ENCODE results near the gene RTEL1. TPM values are rescaled to one million over a fixed set of nuclear protein-coding genes. Genes with fewer than 3 reads are reported as not detected.
"Not testable (repeated sequence)": the region's sequence is repeated elsewhere in the genome, so short reads cannot be mapped to it uniquely, and the experiment has no call there.

RTEL1 gene
- total RNA-seq (2014; rRNA removed; shearing (Covaris generic)): 4.0 and 9.9 TPM in 2 replicates

GRCh38 chr20:63657937-63658748, at the start of gene RTEL1:
Gene RTEL1, plus strand, starts transcription at chr20:63658312. Its CDS starts 1,091 bp downstream, at chr20:63659403.
- DNase-seq (ENCODE audit: low read depth): peak; percentile 94

- DNase-seq (ENCODE audit: low read depth): no peak
These were observed 47.3 kb upstream of the RTEL1 start for GRCh38 chr20:63610581-63611435.

GRCh38 chr20:63611646-63612045, 46.5 kb upstream of the RTEL1 start:
- DNase-seq (ENCODE audit: low read depth): no peak

GRCh38 chr20:63612276-63612931, 45.7 kb upstream of the RTEL1 start:
- no peak for DNase-seq (ENCODE audit: low read depth)

GRCh38 chr20:63613863-63614594, 44.1 kb upstream of the RTEL1 start:
- not testable (repeated sequence) for DNase-seq (ENCODE audit: low read depth)

- DNase-seq (ENCODE audit: low read depth): no peak
These were observed 40.8 kb upstream of the RTEL1 start for GRCh38 chr20:63617092-63617875.

GRCh38 chr20:63617876-63618265, 40.2 kb upstream of the RTEL1 start:
- DNase-seq (ENCODE audit: low read depth): no peak

- no peak for DNase-seq (ENCODE audit: low read depth)
These were observed 39.7 kb upstream of the RTEL1 start for GRCh38 chr20:63618291-63618980.

- no peak for DNase-seq (ENCODE audit: low read depth)
These were observed 39.0 kb upstream of the RTEL1 start for GRCh38 chr20:63619086-63619485.

- DNase-seq (ENCODE audit: low read depth): no peak
These were observed 38.6 kb upstream of the RTEL1 start for GRCh38 chr20:63619505-63619904.

- DNase-seq (ENCODE audit: low read depth): no peak
These were observed 37.1 kb upstream of the RTEL1 start for GRCh38 chr20:63620991-63621390.

GRCh38 chr20:63622096-63622495, 36.0 kb upstream of the RTEL1 start:
- no peak for DNase-seq (ENCODE audit: low read depth)

- no peak for DNase-seq (ENCODE audit: low read depth)
These were observed 35.4 kb upstream of the RTEL1 start for GRCh38 chr20:63622732-63623131.

- DNase-seq (ENCODE audit: low read depth): no peak
These were observed 33.6 kb upstream of the RTEL1 start for GRCh38 chr20:63624486-63624885.

GRCh38 chr20:63625771-63626423, 32.2 kb upstream of the RTEL1 start:
- peak; percentile 24 for DNase-seq (ENCODE audit: low read depth)

- DNase-seq (ENCODE audit: low read depth): no peak
These were observed 31.5 kb upstream of the RTEL1 start, which contains the start of gene GMEB2 for GRCh38 chr20:63626424-63627128. Gene GMEB2, minus strand, starts transcription at chr20:63627101. Its CDS starts 7,704 bp downstream, at chr20:63619397.

- DNase-seq (ENCODE audit: low read depth): peak; percentile 94
These were observed 30.9 kb upstream of the RTEL1 start for GRCh38 chr20:63627129-63627750.

- no peak for DNase-seq (ENCODE audit: low read depth)
These were observed 30.3 kb upstream of the RTEL1 start for GRCh38 chr20:63627751-63628245.

Measured in M059J (cell line).